ENCODE results near the gene MDM2.

The MDM2 gene

GRCh38 chr12:68868043-68868790, 60.2 kb downstream of the MDM2 start:
- H3K4me3 ChIP-seq (ENCODE audit: low read length), result no peak overlapping the region
- no peaks in the 10 kb centered on the region for H3F3A ChIP-seq (ENCODE audit: control insufficient read depth, insufficient read depth)
- no peak overlapping the region for H3K4me2 ChIP-seq (ENCODE audit: low read length)
- no peaks in the 10 kb centered on the region for H4K20me1 ChIP-seq (ENCODE audit: control insufficient read depth, insufficient read depth, low read depth, low read length)
- peaks cover 64% of the 10 kb centered on the region for H3K4me1 ChIP-seq (ENCODE audit: control insufficient read depth, low read length)
- H3K27me3 ChIP-seq (ENCODE audit: control insufficient read depth, low read length), result no peaks in the 10 kb centered on the region
- no peak for TF ChIP-seq EZH2phosphoT487 (IDR thresholded peaks at IDR 0.05; ENCODE audit: borderline replicate concordance, low read length)
- no peak for TF ChIP-seq CTCF (IDR thresholded peaks at IDR 0.05; ENCODE audit: low read depth, low read length, poor library complexity, severe bottlenecking)
- no peak overlapping the region for H3K27ac ChIP-seq (ENCODE audit: low read depth, low read length)
- peaks cover 68% of the 10 kb centered on the region for H3K36me3 ChIP-seq (ENCODE audit: control insufficient read depth, low read length)
- no peaks in the 10 kb centered on the region for H3K9me3 ChIP-seq (ENCODE audit: control insufficient read depth, insufficient read depth, low read length)
- H3K79me2 ChIP-seq (ENCODE audit: control insufficient read depth, low read length), result no peaks in the 10 kb centered on the region
- no peaks in the 10 kb centered on the region for H3K9me2 ChIP-seq (replicated peaks; ENCODE audit: control insufficient read depth, low read length)

DNA sequence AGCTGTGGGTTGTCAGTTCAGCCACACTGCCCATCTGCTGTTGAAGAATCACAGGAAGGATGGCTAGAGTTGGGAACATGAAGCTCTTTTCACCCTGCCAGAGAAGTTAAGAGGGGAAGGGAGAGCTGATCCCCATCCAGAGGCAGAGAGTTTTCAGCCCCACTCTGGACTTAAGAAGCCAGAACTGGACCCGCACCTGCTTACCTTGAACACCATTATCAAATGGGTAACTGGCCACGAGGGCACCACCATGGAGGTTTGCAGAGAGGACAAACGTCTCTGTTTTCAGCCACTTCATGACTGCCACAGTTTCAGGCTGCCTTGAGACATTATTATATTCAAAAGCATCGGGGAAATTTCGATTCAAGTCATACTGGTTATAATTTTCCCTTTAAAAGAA, 62.0 kb downstream of the MDM2 start:
- Histone ChIP-seq H3K79me2 (ENCODE audit: control insufficient read depth, low read length) (no peaks in the 10 kb centered on the region), H3K4me2 (ENCODE audit: low read length) (no peak overlapping the region), H3F3A (ENCODE audit: control insufficient read depth, insufficient read depth) (no peaks in the 10 kb centered on the region), H3K9me3 (ENCODE audit: control insufficient read depth, insufficient read depth, low read length) (no peaks in the 10 kb centered on the region), H3K27ac (ENCODE audit: low read depth, low read length) (no peak overlapping the region), H3K4me3 (ENCODE audit: low read length) (no peak overlapping the region), H4K20me1 (ENCODE audit: control insufficient read depth, insufficient read depth, low read depth, low read length) (no peaks in the 10 kb centered on the region), H3K36me3 (ENCODE audit: control insufficient read depth, low read length) (peaks cover 69% of the 10 kb centered on the region), H3K9me2 (replicated peaks; ENCODE audit: control insufficient read depth, low read length) (no peaks in the 10 kb centered on the region), H3K4me1 (ENCODE audit: control insufficient read depth, low read length) (peaks cover 68% of the 10 kb centered on the region), H3K27me3 (ENCODE audit: control insufficient read depth, low read length) (no peaks in the 10 kb centered on the region)
- no peak for TF ChIP-seq CTCF (IDR thresholded peaks at IDR 0.05; ENCODE audit: low read depth, low read length, poor library complexity, severe bottlenecking)
- TF ChIP-seq EZH2phosphoT487 (IDR thresholded peaks at IDR 0.05; ENCODE audit: borderline replicate concordance, low read length), result no peak

GRCh38 chr12:68870443-68870842, 62.5 kb downstream of the MDM2 start:
- no peaks in the 10 kb centered on the region for H4K20me1 ChIP-seq (ENCODE audit: control insufficient read depth, insufficient read depth, low read depth, low read length)
- H3K9me3 ChIP-seq (ENCODE audit: control insufficient read depth, insufficient read depth, low read length), result no peaks in the 10 kb centered on the region
- no peak for TF ChIP-seq CTCF (IDR thresholded peaks at IDR 0.05; ENCODE audit: low read depth, low read length, poor library complexity, severe bottlenecking)
- no peak for TF ChIP-seq EZH2phosphoT487 (IDR thresholded peaks at IDR 0.05; ENCODE audit: borderline replicate concordance, low read length)

More at GRCh38 chr12:68870443-68870842, 62.5 kb downstream of the MDM2 start:
- H3K27me3 ChIP-seq (ENCODE audit: control insufficient read depth, low read length), result no peaks in the 10 kb centered on the region
- H3K36me3 ChIP-seq (ENCODE audit: control insufficient read depth, low read length), result peaks cover 69% of the 10 kb centered on the region
- no peak overlapping the region for H3K4me2 ChIP-seq (ENCODE audit: low read length)
- H3K4me1 ChIP-seq (ENCODE audit: control insufficient read depth, low read length), result peaks cover 72% of the 10 kb centered on the region
- H3F3A ChIP-seq (ENCODE audit: control insufficient read depth, insufficient read depth), result no peaks in the 10 kb centered on the region
- no peaks in the 10 kb centered on the region for H3K79me2 ChIP-seq (ENCODE audit: control insufficient read depth, low read length)
- H3K4me3 ChIP-seq (ENCODE audit: low read length), result no peak overlapping the region
- no peaks in the 10 kb centered on the region for H3K9me2 ChIP-seq (replicated peaks; ENCODE audit: control insufficient read depth, low read length)
- no peak overlapping the region for H3K27ac ChIP-seq (ENCODE audit: low read depth, low read length)
